HepG2 (cell line): ENCODE results near the gene PCAT7. TPM values are rescaled to one million over a fixed set of nuclear protein-coding genes. Genes with fewer than 3 reads are reported as not detected.
A peak's percentile ranks its signal among the peaks of the same experiment; 100 is the strongest.

Source experiments
- ATAC-seq: fragments of 200-7000 bp; cut with Tn5 transposase; 3 replicates; pipeline ENCODE4 v1.9.1; 2020; ENCODE audit warnings: mild to moderate bottlenecking, moderate library complexity
- BruUV-seq: library from RNA; stranded (reverse); fragments of 400-500 nt; replicated peaks from 2 replicates; lab custom pipeline; 2021; lab: Mats Ljungman, UMichigan
- CTCF ChIA-PET: fragments of 300-600 bp; formaldehyde crosslinking; extraction: SDS; loops from one replicate; lab custom pipeline; 2021; ENCODE audit warnings: low total read pairs, inconsistent platforms, low intra/inter-chr PET ratio; lab: Yijun Ruan, JAX
- POLR2A ChIA-PET: fragments of 350-600 bp; sonication (Branson Sonifier 250); formaldehyde crosslinking; loops from one replicate; lab custom pipeline; 2020; ENCODE audit warnings: antibody characterized with exemption, inconsistent platforms; lab: Yijun Ruan, JAX
- DNase-seq: peaks from one replicate; pipeline ENCODE4 v3.0.0-alpha.2; 2015; ENCODE audit warnings: low spot score
- FAIRE-seq: peaks from 3 replicates; lab custom pipeline; 2011; peaks lifted over from hg19 to GRCh38; lab: Jason Lieb, UNC
- H2AFZ ChIP-seq: one replicate; pipeline ENCODE4 v1.6.1; 2011; ENCODE audit warnings: low read length, inconsistent platforms
- H3K27ac ChIP-seq: fragments of 300-600 bp; 3 replicates; pipeline ENCODE4 v1.8.0; 2011; ENCODE audit warnings: mixed run types, mild to moderate bottlenecking, mixed read lengths, low read length, inconsistent platforms; ENCODE audit not compliant: insufficient read depth; ENCODE audit errors: extremely low read length
- H3K27me3 ChIP-seq, 2 experiments: fragments of 200-600 bp in 1 of 2; 2 replicates in 1 of 2; 3 replicates in 1 of 2; pipeline versions ENCODE4 v1.6.0 to v1.8.0; 2011; ENCODE audit warnings: low read length in 2 of 2, mild to moderate bottlenecking in 2 of 2, moderate library complexity in 2 of 2, inconsistent platforms in 1 of 2; ENCODE audit not compliant: insufficient read depth in 2 of 2, control insufficient read depth in 1 of 2
- H3K36me3 ChIP-seq, 2 experiments: fragments of 200-600 bp in 1 of 2; replicated peaks in 1 of 2; 2 replicates in 1 of 2; 3 replicates in 1 of 2; pipeline versions ENCODE4 v1.5.1 to v1.8.0; 2011; ENCODE audit warnings: low read length in 2 of 2, inconsistent platforms in 1 of 2; ENCODE audit not compliant: insufficient read depth in 2 of 2, control insufficient read depth in 1 of 2
- H3K4me1 ChIP-seq: 2 replicates; pipeline ENCODE4 v1.5.1; 2012; ENCODE audit warnings: low read length, inconsistent platforms; ENCODE audit not compliant: insufficient read depth
- H3K4me2 ChIP-seq: 2 replicates; pipeline ENCODE4 v1.6.0; 2011; ENCODE audit warnings: low read depth, low read length, inconsistent platforms
- H3K4me3 ChIP-seq, 3 experiments: fragments of 200-600 bp in 1 of 3; sonication (generic), shearing (Covaris generic) in 1 of 3; replicated peaks in 1 of 3; 2 replicates each; pipeline ENCODE4 v1.5.1; 2011 to 2016; ENCODE audit warnings: low read length in 3 of 3, inconsistent platforms in 2 of 3, low read depth in 2 of 3, mild to moderate bottlenecking in 2 of 3, control low read depth in 1 of 3, mixed read lengths in 1 of 3; ENCODE audit not compliant: insufficient read depth in 1 of 3
- H3K79me2 ChIP-seq: one replicate; pipeline ENCODE4 v1.6.1; 2011; ENCODE audit warnings: low read length, inconsistent platforms; ENCODE audit not compliant: insufficient read depth
- H3K9ac ChIP-seq: 2 replicates; pipeline ENCODE4 v1.6.0; 2011; ENCODE audit warnings: mild to moderate bottlenecking, low read depth, low read length, inconsistent platforms; ENCODE audit not compliant: insufficient read depth
- H3K9me3 ChIP-seq: 2 replicates; pipeline ENCODE4 v1.5.1; 2012; ENCODE audit warnings: mild to moderate bottlenecking, low read length
- H4K20me1 ChIP-seq: 2 replicates; pipeline ENCODE4 v1.6.0; 2011; ENCODE audit warnings: inconsistent platforms, mild to moderate bottlenecking, low read length, moderate library complexity; ENCODE audit not compliant: insufficient read depth
- ARNT ChIP-seq: fragments of 450-650 bp; IDR thresholded peaks from 2 replicates; pipeline ENCODE4 v1.6.1; 2017
- CEBPB ChIP-seq: IDR thresholded peaks from 2 replicates; pipeline ENCODE4 v1.6.1; 2011; ENCODE audit warnings: low read depth, low read length, improper control_type of control experiment, borderline replicate concordance
- CEBPG ChIP-seq: IDR thresholded peaks from 2 replicates; pipeline ENCODE4 v1.6.1; 2016
- GATAD2A ChIP-seq: IDR thresholded peaks from 2 replicates; pipeline ENCODE4 v1.6.1; 2016
- GPBP1L1 ChIP-seq: sonication (generic); formaldehyde crosslinking; IDR thresholded peaks from 2 replicates; pipeline ENCODE4 v1.5.0; 2020; ENCODE audit warnings: mild to moderate bottlenecking, missing genetic modification reagents
- GTF2F1 ChIP-seq: fragments of 150-350 bp; IDR thresholded peaks from 2 replicates; pipeline ENCODE4 v1.6.1; 2014; ENCODE audit warnings: low read length
- PAWR ChIP-seq: sonication (generic); formaldehyde crosslinking; IDR thresholded peaks from 2 replicates; pipeline ENCODE4 v1.4.0; 2020; ENCODE audit warnings: missing genetic modification reagents, mild to moderate bottlenecking, borderline replicate concordance
- RFX1 ChIP-seq: fragments of 450-650 bp; IDR thresholded peaks from 2 replicates; pipeline ENCODE4 v1.6.1; 2017
- ZFX ChIP-seq: sonication (generic); formaldehyde crosslinking; IDR thresholded peaks from 2 replicates; pipeline ENCODE4 v1.4.0; 2020; ENCODE audit warnings: mild to moderate bottlenecking, low read depth, missing genetic modification reagents, moderate library complexity
- ZFY ChIP-seq: sonication (generic); formaldehyde crosslinking; IDR thresholded peaks from 2 replicates; pipeline ENCODE4 v1.4.0; 2020; ENCODE audit warnings: missing genetic modification reagents
- WGBS: methylation state at CpG from one replicate; pipeline ENCODE4 v1.1.6; 2017; ENCODE audit warnings: low lambda C conversion rate; 5-methylcytosine and 5-hydroxymethylcytosine counted together
- in situ Hi-C: cut with HindIII; loops from 2 replicates; pipeline ENCODE4 v1.10.0; 2017; ENCODE audit warnings: low pct_unique_long_range_greater_than_20kb; ENCODE audit not compliant: extremely low pct_ligation_motif_present
- intact Hi-C: fragments of 100-400 bp; cut with micrococcal nuclease; formaldehyde crosslinking; loops from one replicate; pipeline ENCODE4 v1.10.0; 2022; ENCODE audit not compliant: unreplicated experiment
- polyA plus RNA-seq, 8 experiments: library from polyadenylated mRNA; depleted of rRNA in 3 of 8; stranded (reverse) in 7 of 8; unstranded in 1 of 8; fragments of >200 nt; fragmentation: Illumina TruSeq in 4 of 8; extraction: Trizol in 4 of 8; gene quantifications; 2 replicates each; pipeline versions ENCODE4 v1.2.1 to v1.2.3, GENCODE V29; 2011 to 2016; ENCODE audit warnings: low read depth in 4 of 8, missing spikeins in 1 of 8, mixed read lengths in 1 of 8; ENCODE audit not compliant: insufficient read depth in 1 of 8
- total RNA-seq, 5 experiments: library from RNA; depleted of rRNA; stranded (reverse); fragments of >200 nt; fragmentation: Illumina TruSeq; extraction: Trizol; gene quantifications; 2 replicates each; pipeline ENCODE4 v1.2.3, GENCODE V29; 2016; ENCODE audit warnings: low read depth in 1 of 5

The PCAT7 gene
- total and polyA plus RNA-seq, 2 of the 13 experiments (the other 11 are each of a cell fraction or from before 2014, with no cell fraction given): 2.3 to 3.9 TPM

GRCh38 chr9:94514722-94515121 lies 40.2 kb upstream of the PCAT7 start:
- H3K4me3 ChIP-seq: no peak overlapping the region
- POLR2A ChIA-PET: interaction anchor here (1.0 kb wide), 1 partner anchor 40 kb away, joined by 5 read pairs; the partner anchor contains the start of gene PCAT7
- peaks cover 75% of the 10 kb centered on the region for H3K4me1 ChIP-seq
- no TSS peak for BruUV-seq
- FAIRE-seq (no peak), ATAC-seq (peak; percentile 68)
- CTCF ChIA-PET: no interaction called here
- H3K9me3 ChIP-seq: no peaks in the 10 kb centered on the region
- H3K27ac ChIP-seq: peak overlapping the region; percentile 33
- H2AFZ ChIP-seq: no peak overlapping the region
- in situ Hi-C loops: no loop called here
- 34% methylated on average over 3 of the region's 3 CpGs for WGBS
- no peak overlapping the region for H3K9ac ChIP-seq
- TF ChIP-seq RFX1 (no peak), GATAD2A (CRISPR knock-in tag) (peak; percentile 31; the same call in 1 of the 2 replicates), ARNT (no peak), CEBPB (0 out of 2 replicates have a peak, but pooled peaks have one; percentile 13), GTF2F1 (no peak), ZFY (CRISPR knock-in tag) (0 out of 2 replicates have a peak, but pooled peaks have one; percentile 19), GPBP1L1 (CRISPR knock-in tag) (no peak), CEBPG (CRISPR knock-in tag) (peak; percentile 11; the same call in 1 of the 2 replicates), ZFX (peak; percentile 13; the same call in 1 of the 2 replicates), PAWR (CRISPR knock-in tag) (no peak)
- TF ChIP-seq, all 625 proteins: peak for 5
- Histone ChIP-seq H3K27me3 (no peaks in the 10 kb centered on the region), H3K79me2 (no peaks in the 10 kb centered on the region), H4K20me1 (no peaks in the 10 kb centered on the region), H3K4me2 (peak overlapping the region; percentile 53), H3K36me3 (no peaks in the 10 kb centered on the region)
- DNase-seq: no peak
- intact Hi-C loops: no loop called here
